Endothelial cell of umbilical vein (primary cell): ENCODE results near the gene LRRC10B. TPM values are rescaled to one million over a fixed set of nuclear protein-coding genes. Genes with fewer than 3 reads are reported as not detected.
A peak's percentile ranks its signal among the peaks of the same experiment; 100 is the strongest.

ENCODE experiments used
- BruUV-seq: library from RNA; stranded (reverse); fragments of 400-500 nt; replicated peaks from 2 replicates; lab custom pipeline; 2021; lab: Mats Ljungman, UMichigan
- CTCF ChIA-PET: fragments of 300-600, 350-600 bp; sonication (Branson Sonifier 250); formaldehyde crosslinking; loops from one replicate; lab custom pipeline; 2021; ENCODE audit warnings: antibody characterized with exemption, inconsistent platforms; lab: Charles Lee
- POLR2A ChIA-PET: fragments of 300-600, 350-600 bp; sonication (Branson Sonifier 250); formaldehyde crosslinking; loops from one replicate; lab custom pipeline; 2021; ENCODE audit warnings: antibody characterized with exemption, inconsistent platforms; lab: Charles Lee
- DNase-seq: peaks from one replicate; pipeline ENCODE4 v3.0.0-alpha.2; 2011; ENCODE audit warnings: low read depth, low spot score
- FAIRE-seq: peaks from 2 replicates; lab custom pipeline; 2011; peaks lifted over from hg19 to GRCh38; lab: Jason Lieb, UNC
- H2AFZ ChIP-seq: 2 replicates; pipeline ENCODE4 v1.6.0; 2012; ENCODE audit warnings: low read depth, low read length, control low read depth, inconsistent platforms
- H3K27ac ChIP-seq: 2 replicates; pipeline ENCODE4 v1.5.1; 2011; ENCODE audit warnings: low read depth, mild to moderate bottlenecking, control low read depth, low read length, moderate library complexity; ENCODE audit not compliant: insufficient read depth
- H3K27me3 ChIP-seq, 2 experiments: 2 replicates each; pipeline versions ENCODE4 v1.6.0 to v1.6.1; 2011; ENCODE audit warnings: low read length in 2 of 2, mixed read lengths in 1 of 2; ENCODE audit not compliant: control insufficient read depth in 2 of 2, insufficient read depth in 2 of 2
- H3K36me3 ChIP-seq, 2 experiments: 2 replicates in 1 of 2; 3 replicates in 1 of 2; pipeline ENCODE4 v1.5.1; 2011; ENCODE audit warnings: low read length in 2 of 2, mild to moderate bottlenecking in 1 of 2, moderate library complexity in 1 of 2; ENCODE audit not compliant: control insufficient read depth in 2 of 2, insufficient read depth in 2 of 2; ENCODE audit errors: extremely low read depth in 1 of 2
- H3K4me1 ChIP-seq: 3 replicates; pipeline ENCODE4 v1.5.1; 2011; ENCODE audit warnings: mild to moderate bottlenecking, low read length; ENCODE audit not compliant: control insufficient read depth, insufficient read depth; ENCODE audit errors: extremely low read depth
- H3K4me2 ChIP-seq: 2 replicates; pipeline ENCODE4 v1.6.1; 2011; ENCODE audit warnings: low read length, control low read depth, mixed read lengths; ENCODE audit not compliant: insufficient read depth
- H3K4me3 ChIP-seq, 3 experiments: fragments of 200-600 bp in 1 of 3; sonication (generic), shearing (Covaris generic) in 1 of 3; replicated peaks in 1 of 3; 2 replicates each; pipeline ENCODE4 v1.5.1; 2011 to 2016; ENCODE audit warnings: control low read depth in 3 of 3, low read length in 3 of 3, mild to moderate bottlenecking in 2 of 3, inconsistent platforms in 1 of 3, low read depth in 1 of 3, moderate library complexity in 1 of 3; ENCODE audit not compliant: insufficient read depth in 1 of 3
- H3K79me2 ChIP-seq: 2 replicates; pipeline ENCODE4 v1.6.0; 2012; ENCODE audit warnings: low read length, inconsistent platforms; ENCODE audit not compliant: control insufficient read depth, insufficient read depth
- H3K9ac ChIP-seq: replicated peaks from 2 replicates; pipeline ENCODE3; 2011; ENCODE audit warnings: low read length, control low read depth; ENCODE audit not compliant: insufficient read depth; ENCODE audit errors: extremely low read depth
- H3K9me1 ChIP-seq: replicated peaks from 3 replicates; pipeline ENCODE4 v1.6.0; 2011; ENCODE audit warnings: mild to moderate bottlenecking, low read length; ENCODE audit not compliant: control insufficient read depth, insufficient read depth; ENCODE audit errors: extremely low read depth
- H3K9me3 ChIP-seq: replicated peaks from 2 replicates; pipeline ENCODE4 v1.5.1; 2012; ENCODE audit warnings: low read length, inconsistent platforms; ENCODE audit not compliant: control insufficient read depth, insufficient read depth
- H4K20me1 ChIP-seq: replicated peaks from 2 replicates; pipeline ENCODE3; 2011; ENCODE audit warnings: mild to moderate bottlenecking, low read length; ENCODE audit not compliant: control insufficient read depth, insufficient read depth; ENCODE audit errors: extremely low read depth
- EZH2 ChIP-seq: IDR thresholded peaks from 2 replicates; pipeline ENCODE4 v1.6.1; 2012; ENCODE audit warnings: borderline replicate concordance, low read depth, mild to moderate bottlenecking, moderate library complexity, low read length, inconsistent platforms; ENCODE audit not compliant: severe bottlenecking
- MAX ChIP-seq: IDR thresholded peaks from 2 replicates; pipeline ENCODE4 v1.6.1; 2011; ENCODE audit not compliant: insufficient read depth, insufficient read length
- MYC ChIP-seq: IDR thresholded peaks from one replicate; pipeline ENCODE4 v1.6.1; 2011; ENCODE audit warnings: mild to moderate bottlenecking, low read depth, low read length
- dilution Hi-C: fragments of 300-500 bp; cut with MboI; formaldehyde crosslinking; loops from one replicate; pipeline ENCODE4 v1.15.0; 2019; ENCODE audit warnings: low sequenced_read_pairs; ENCODE audit not compliant: extremely low pct_ligation_motif_present
- intact Hi-C: fragments of 100-400 bp; cut with micrococcal nuclease; formaldehyde crosslinking; loops from one replicate; pipeline ENCODE4 v1.10.0; 2022
- polyA plus RNA-seq, 4 experiments: library from polyadenylated mRNA; depleted of rRNA in 3 of 4; stranded (reverse) in 3 of 4; unstranded in 1 of 4; fragments of >200 nt; gene quantifications; 2 replicates each; pipeline versions ENCODE4 v1.2.1 to v1.2.3, GENCODE V29; 2011 to 2012; ENCODE audit warnings: missing spikeins in 1 of 4
- total RNA-seq: library from RNA; stranded (reverse); gene quantifications from 2 replicates; pipeline ENCODE4 v1.2.3, GENCODE V29; 2021
- TF ChIP-seq, protein P1 (sequence below), 2 donors: IDR thresholded peaks; 1 replicate in 1 of 2; 2 replicates in 1 of 2; pipeline ENCODE4 v1.5.1; 2011; ENCODE audit warnings: low read length in 2 of 2, mild to moderate bottlenecking in 2 of 2, moderate library complexity in 2 of 2, control low read depth in 1 of 2, inconsistent platforms in 1 of 2, low read depth in 1 of 2; ENCODE audit not compliant: insufficient read depth in 1 of 2; ENCODE audit errors: extremely low read depth in 1 of 2

Gene LRRC10B
- total and polyA plus RNA-seq, 2 donors (not counting 3 experiments of a cell fraction or from before 2014, with no cell fraction given) = not detected

DNA sequence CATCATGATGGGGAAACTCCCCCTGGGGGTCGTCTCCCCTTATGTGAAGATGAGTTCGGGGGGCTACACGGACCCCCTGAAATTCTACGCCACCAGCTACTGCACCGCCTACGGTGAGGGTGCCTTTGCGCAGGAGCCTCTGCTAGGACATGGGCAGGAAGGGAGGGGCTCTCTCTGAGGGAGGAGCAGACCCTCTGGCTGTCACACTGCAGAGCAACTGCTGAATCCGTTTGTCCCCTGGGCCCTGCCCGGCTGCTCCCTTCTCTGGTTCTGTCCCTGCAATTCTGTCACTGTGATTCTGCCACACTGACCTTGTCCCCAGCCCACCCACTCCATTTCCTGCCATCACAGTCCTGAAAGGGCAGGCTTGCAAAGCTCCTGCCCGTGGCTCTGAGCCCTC lies 26.7 kb upstream of the LRRC10B start:
- H3K4me2 ChIP-seq = no peak overlapping the region
- H3K36me3 ChIP-seq = no peaks in the 10 kb centered on the region
- intact Hi-C loops (no loop called here), dilution Hi-C loops (no loop called here)
- H3K79me2 ChIP-seq = no peaks in the 10 kb centered on the region
- ChIA-PET CTCF (interaction anchor here (0.9 to 11.5 kb wide), 27 partner anchors 9 to 252 kb away, joined by 3 to 221 read pairs (median 4); partner anchors contain the start of gene LRRC10B), POLR2A (no interaction called here)
- no peak overlapping the region for H3K9ac ChIP-seq
- no peak for FAIRE-seq
- H3K9me1 ChIP-seq = no peaks in the 10 kb centered on the region
- H3K4me3 ChIP-seq = no peak overlapping the region
- no peaks in the 10 kb centered on the region for H3K4me1 ChIP-seq
- no peaks in the 10 kb centered on the region for H3K27me3 ChIP-seq
- H2AFZ ChIP-seq = no peak overlapping the region
- BruUV-seq = no TSS peak
- H3K27ac ChIP-seq = no peak overlapping the region
- no peak for DNase-seq
- TF ChIP-seq EZH2 (no peak), MYC (no peak)
- no peaks in the 10 kb centered on the region for H3K9me3 ChIP-seq
- H4K20me1 ChIP-seq = no peaks in the 10 kb centered on the region

DNA sequence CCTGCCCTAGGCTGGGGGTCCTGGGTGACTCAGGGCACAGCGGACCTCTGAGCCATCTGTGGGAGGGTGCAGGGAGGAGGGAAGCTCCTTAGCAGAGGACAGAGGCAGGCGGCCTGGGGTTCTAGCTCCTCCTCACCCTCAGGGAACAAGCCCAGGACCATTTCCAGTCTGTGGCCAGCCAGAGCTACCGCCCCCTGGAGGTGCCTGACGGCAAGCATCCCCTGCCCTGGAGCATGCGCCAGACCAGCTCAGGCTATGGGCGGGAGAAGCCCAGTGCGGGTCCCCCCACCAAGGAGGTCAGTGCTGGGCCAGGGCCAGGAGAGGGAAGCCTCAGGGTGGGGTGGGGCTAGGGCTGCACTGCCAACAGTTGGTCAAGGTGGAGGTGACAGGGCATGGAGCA lies 26.0 kb upstream of the LRRC10B start:
- no peak overlapping the region for H2AFZ ChIP-seq
- H3K36me3 ChIP-seq = no peaks in the 10 kb centered on the region

More for the DNA sequence above, 26.0 kb upstream of the LRRC10B start:
- POLR2A ChIA-PET = no interaction called here
- FAIRE-seq = no peak
- dilution Hi-C loops = no loop called here
- Histone ChIP-seq H4K20me1 (no peaks in the 10 kb centered on the region), H3K4me1 (no peaks in the 10 kb centered on the region), H3K79me2 (no peaks in the 10 kb centered on the region), H3K9me3 (no peaks in the 10 kb centered on the region), H3K9ac (no peak overlapping the region), H3K9me1 (no peaks in the 10 kb centered on the region), H3K27ac (no peak overlapping the region), H3K27me3 (no peaks in the 10 kb centered on the region), H3K4me3 (no peak overlapping the region), H3K4me2 (no peak overlapping the region)
- intact Hi-C loops = no loop called here
- BruUV-seq = no TSS peak
- TF ChIP-seq, protein P1, sequence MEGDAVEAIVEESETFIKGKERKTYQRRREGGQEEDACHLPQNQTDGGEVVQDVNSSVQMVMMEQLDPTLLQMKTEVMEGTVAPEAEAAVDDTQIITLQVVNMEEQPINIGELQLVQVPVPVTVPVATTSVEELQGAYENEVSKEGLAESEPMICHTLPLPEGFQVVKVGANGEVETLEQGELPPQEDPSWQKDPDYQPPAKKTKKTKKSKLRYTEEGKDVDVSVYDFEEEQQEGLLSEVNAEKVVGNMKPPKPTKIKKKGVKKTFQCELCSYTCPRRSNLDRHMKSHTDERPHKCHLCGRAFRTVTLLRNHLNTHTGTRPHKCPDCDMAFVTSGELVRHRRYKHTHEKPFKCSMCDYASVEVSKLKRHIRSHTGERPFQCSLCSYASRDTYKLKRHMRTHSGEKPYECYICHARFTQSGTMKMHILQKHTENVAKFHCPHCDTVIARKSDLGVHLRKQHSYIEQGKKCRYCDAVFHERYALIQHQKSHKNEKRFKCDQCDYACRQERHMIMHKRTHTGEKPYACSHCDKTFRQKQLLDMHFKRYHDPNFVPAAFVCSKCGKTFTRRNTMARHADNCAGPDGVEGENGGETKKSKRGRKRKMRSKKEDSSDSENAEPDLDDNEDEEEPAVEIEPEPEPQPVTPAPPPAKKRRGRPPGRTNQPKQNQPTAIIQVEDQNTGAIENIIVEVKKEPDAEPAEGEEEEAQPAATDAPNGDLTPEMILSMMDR (IDR thresholded peaks at IDR 0.05; ENCODE audit: extremely low read depth in 1 of 2, insufficient read depth in 1 of 2, low read depth in 1 of 2, low read length in 2 of 2) = peak; percentile 54 to 81
- no peak for TF ChIP-seq MAX
- DNase-seq = no peak
- CTCF ChIA-PET = interaction anchor here (0.7 to 11.5 kb wide), 31 partner anchors 9 to 251 kb away, joined by 3 to 221 read pairs (median 4); partner anchors contain the start of gene LRRC10B
